ENCODE results near the gene ATG13.

DNA sequence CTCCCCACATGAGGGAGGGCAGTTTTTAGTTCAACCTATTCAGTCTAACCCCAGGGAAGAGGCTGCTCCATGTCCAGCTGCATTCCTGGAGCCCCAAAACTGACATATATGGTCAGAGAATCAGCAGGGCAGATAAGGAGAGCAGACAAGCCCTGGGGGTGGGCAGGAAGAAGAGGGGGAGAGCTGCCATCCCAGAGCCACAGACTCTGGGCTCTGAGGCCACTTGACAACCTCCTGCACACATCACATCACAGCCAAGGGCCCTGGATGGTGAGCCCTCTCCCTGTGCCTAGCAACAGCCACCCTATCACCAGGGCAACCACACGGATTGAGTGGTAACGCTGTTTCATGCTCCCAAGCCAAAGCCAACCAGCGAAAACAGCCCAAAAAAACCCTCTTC is 80.0 kb downstream of the ATG13 start:
- TF ChIP-seq, protein P1, sequence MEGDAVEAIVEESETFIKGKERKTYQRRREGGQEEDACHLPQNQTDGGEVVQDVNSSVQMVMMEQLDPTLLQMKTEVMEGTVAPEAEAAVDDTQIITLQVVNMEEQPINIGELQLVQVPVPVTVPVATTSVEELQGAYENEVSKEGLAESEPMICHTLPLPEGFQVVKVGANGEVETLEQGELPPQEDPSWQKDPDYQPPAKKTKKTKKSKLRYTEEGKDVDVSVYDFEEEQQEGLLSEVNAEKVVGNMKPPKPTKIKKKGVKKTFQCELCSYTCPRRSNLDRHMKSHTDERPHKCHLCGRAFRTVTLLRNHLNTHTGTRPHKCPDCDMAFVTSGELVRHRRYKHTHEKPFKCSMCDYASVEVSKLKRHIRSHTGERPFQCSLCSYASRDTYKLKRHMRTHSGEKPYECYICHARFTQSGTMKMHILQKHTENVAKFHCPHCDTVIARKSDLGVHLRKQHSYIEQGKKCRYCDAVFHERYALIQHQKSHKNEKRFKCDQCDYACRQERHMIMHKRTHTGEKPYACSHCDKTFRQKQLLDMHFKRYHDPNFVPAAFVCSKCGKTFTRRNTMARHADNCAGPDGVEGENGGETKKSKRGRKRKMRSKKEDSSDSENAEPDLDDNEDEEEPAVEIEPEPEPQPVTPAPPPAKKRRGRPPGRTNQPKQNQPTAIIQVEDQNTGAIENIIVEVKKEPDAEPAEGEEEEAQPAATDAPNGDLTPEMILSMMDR (IDR thresholded peaks at IDR 0.05; ENCODE audit: low read length) = no peak
- TF ChIP-seq EZH2 (IDR thresholded peaks at IDR 0.05; ENCODE audit: borderline replicate concordance, low read length) = no peak

Data from OCI-LY1 (cell line).